ENCODE results near the gene COL5A1. TPM values are rescaled to one million over a fixed set of nuclear protein-coding genes. Genes with fewer than 3 reads are reported as not detected.

COL5A1 gene
- total and polyA plus RNA-seq, 2 donors (not counting 1 experiment from before 2014, with no cell fraction given) = 72.8 to 109 TPM

DNA sequence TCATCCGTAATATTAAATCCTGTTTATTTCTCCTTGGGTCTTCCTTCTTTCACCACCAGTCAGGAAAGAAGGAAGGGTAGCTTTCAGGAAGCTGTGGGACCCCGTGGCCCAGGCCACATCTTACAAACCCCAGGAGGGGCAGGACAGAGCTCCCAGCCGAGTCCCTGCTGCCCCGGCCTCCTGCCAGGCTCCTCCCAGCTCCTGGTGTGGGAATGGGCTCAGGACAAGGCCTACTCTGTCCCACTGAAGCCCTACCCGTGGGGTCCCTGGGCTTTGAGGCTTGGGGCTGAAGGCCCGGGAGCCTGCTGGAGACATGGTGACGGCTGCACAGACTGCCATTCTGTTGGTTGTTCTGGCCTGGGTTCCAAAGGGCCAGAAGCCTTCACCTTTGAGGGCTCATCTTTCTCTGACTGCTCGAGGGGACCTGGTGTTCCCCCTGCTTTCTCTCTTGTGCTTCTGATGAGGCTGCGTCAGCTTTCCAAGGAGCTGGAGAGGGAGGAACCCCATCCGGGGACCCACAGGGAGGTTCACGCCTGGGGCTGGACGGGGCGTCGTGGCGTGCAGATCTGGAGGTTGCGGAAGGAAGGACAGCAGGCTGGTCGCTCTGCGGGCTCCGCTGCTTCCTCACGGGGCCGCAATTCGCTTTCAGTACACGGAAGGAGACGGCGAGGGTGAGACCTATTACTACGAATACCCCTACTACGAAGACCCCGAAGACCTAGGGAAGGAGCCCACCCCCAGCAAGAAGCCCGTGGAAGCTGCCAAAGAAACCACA lies 86.6 kb downstream of the COL5A1 start:
- TF ChIP-seq EZH2 (IDR thresholded peaks at IDR 0.05; ENCODE audit: low read length, missing control alignments) = no peak
- TF ChIP-seq, protein P1, sequence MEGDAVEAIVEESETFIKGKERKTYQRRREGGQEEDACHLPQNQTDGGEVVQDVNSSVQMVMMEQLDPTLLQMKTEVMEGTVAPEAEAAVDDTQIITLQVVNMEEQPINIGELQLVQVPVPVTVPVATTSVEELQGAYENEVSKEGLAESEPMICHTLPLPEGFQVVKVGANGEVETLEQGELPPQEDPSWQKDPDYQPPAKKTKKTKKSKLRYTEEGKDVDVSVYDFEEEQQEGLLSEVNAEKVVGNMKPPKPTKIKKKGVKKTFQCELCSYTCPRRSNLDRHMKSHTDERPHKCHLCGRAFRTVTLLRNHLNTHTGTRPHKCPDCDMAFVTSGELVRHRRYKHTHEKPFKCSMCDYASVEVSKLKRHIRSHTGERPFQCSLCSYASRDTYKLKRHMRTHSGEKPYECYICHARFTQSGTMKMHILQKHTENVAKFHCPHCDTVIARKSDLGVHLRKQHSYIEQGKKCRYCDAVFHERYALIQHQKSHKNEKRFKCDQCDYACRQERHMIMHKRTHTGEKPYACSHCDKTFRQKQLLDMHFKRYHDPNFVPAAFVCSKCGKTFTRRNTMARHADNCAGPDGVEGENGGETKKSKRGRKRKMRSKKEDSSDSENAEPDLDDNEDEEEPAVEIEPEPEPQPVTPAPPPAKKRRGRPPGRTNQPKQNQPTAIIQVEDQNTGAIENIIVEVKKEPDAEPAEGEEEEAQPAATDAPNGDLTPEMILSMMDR (conservative IDR thresholded peaks at IDR 0.05 in 1 of 2, IDR thresholded peaks at IDR 0.05 in 1 of 2; ENCODE audit: low read depth in 1 of 2, low read length in 2 of 2) = no peak
- Histone ChIP-seq H3K9ac (ENCODE audit: insufficient read depth, low read length) (no peak overlapping the region), H3K4me2 (ENCODE audit: extremely low read depth, insufficient read depth, low read length) (no peak overlapping the region), H2AFZ (ENCODE audit: low read length) (no peak overlapping the region), H3K9me3 (ENCODE audit: control insufficient read depth, insufficient read depth, low read depth, low read length) (no peaks in the 10 kb centered on the region), H3K27ac (ENCODE audit: insufficient read depth, low read length) (no peak overlapping the region), H3K4me1 (ENCODE audit: control insufficient read depth, extremely low read depth, insufficient read depth, low read length) (peaks cover 4% of the 10 kb centered on the region), H4K20me1 (ENCODE audit: control insufficient read depth, extremely low read depth, insufficient read depth, low read length) (peaks cover 8% of the 10 kb centered on the region), H3K79me2 (ENCODE audit: control insufficient read depth, insufficient read depth, low read length) (peaks cover 13% of the 10 kb centered on the region), H3K4me3 (replicated peaks in 1 of 4; ENCODE audit: control extremely low read depth in 1 of 4, insufficient read depth in 1 of 4, low read depth in 3 of 4, low read length in 4 of 4) (no peak overlapping the region), H3K27me3 (ENCODE audit: control insufficient read depth, insufficient read depth, low read length) (no peaks in the 10 kb centered on the region), H3K36me3 (ENCODE audit: control insufficient read depth, insufficient read depth, low read length) (peaks cover 35% of the 10 kb centered on the region)
- no peak for DNase-seq (ENCODE audit: low read depth in 2 of 2)

DNA sequence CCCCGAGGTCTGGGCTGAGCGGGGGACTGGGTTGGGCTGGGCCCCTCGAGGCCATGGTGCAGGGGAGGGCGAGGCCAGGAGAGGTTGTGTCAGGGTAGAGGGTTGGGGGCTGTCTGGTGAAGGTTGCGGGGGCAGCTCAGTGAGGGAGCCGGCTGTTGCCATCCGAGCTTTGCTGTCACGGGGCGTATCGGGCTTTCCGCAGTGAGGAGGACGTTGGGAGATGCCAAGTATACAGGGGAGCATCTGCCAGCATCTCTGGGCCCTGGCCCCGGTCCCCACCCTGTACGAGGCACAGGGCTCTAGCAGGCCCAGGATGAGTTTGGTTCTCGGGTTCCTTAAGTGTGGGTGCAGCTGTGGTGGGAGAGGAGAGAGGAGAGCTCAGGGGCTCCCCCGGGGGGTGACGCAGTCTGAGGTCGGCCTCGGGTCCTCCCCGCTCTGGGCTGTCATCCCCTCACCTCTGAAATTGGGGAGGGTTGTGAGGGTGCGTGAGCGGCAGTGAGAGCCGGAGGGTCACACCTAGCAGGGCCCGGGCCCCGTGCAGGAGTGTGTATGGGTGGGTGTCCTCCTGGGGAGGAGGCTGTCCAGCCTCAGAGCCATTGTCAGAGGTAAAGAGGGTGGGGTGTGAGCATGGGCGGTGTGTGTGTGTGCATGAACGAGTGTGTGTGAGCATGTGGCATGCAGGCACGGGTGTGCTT lies 87.3 kb downstream of the COL5A1 start:
- TF ChIP-seq, protein P1 (conservative IDR thresholded peaks at IDR 0.05 in 1 of 2, IDR thresholded peaks at IDR 0.05 in 1 of 2; ENCODE audit: low read depth in 1 of 2, low read length in 2 of 2) = no peak
- no peak for TF ChIP-seq EZH2 (IDR thresholded peaks at IDR 0.05; ENCODE audit: low read length, missing control alignments)

DNA sequence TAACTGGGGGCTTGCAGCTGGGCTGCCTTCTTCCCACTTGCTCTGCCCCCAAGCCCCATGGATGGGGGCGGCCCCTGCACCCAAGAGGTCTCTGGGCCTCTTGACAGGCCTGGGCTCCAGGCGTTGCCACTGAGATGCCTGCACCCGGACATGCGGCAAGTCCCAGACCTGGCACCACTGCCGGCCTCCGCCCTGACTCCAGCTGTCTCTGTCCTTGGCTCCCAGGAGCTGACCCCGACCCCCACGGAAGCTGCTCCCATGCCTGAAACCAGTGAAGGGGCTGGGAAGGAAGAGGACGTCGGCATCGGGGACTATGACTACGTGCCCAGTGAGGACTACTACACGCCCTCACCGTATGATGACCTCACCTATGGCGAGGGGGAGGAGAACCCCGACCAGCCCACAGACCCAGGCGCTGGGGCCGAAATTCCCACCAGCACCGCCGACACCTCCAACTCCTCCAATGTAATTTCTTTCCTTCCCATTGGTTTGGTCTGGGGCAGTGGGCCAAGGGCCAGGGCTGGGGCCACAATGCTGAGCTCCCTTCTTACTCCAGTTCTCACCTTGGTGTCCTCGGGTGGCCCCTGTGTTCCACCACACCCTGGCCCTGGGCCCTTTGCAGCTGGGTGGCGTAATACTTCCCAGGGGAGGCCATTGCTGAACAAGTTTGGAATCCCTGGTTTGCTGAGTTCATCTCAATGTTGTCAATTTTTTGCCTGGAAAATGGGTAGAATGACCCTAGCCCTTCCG lies 88.6 kb downstream of the COL5A1 start:
- Histone ChIP-seq H4K20me1 (ENCODE audit: control insufficient read depth, extremely low read depth, insufficient read depth, low read length) (peaks cover 5% of the 10 kb centered on the region), H2AFZ (ENCODE audit: low read length) (no peak overlapping the region), H3K79me2 (ENCODE audit: control insufficient read depth, insufficient read depth, low read length) (peaks cover 9% of the 10 kb centered on the region), H3K36me3 (ENCODE audit: control insufficient read depth, insufficient read depth, low read length) (peaks cover 38% of the 10 kb centered on the region), H3K4me2 (ENCODE audit: extremely low read depth, insufficient read depth, low read length) (no peak overlapping the region), H3K9ac (ENCODE audit: insufficient read depth, low read length) (no peak overlapping the region), H3K9me3 (ENCODE audit: control insufficient read depth, insufficient read depth, low read depth, low read length) (no peaks in the 10 kb centered on the region), H3K4me3 (replicated peaks in 1 of 4; ENCODE audit: control extremely low read depth in 1 of 4, insufficient read depth in 1 of 4, low read depth in 3 of 4, low read length in 4 of 4) (no peak overlapping the region), H3K27me3 (ENCODE audit: control insufficient read depth, insufficient read depth, low read length) (no peaks in the 10 kb centered on the region), H3K27ac (ENCODE audit: insufficient read depth, low read length) (no peak overlapping the region), H3K4me1 (ENCODE audit: control insufficient read depth, extremely low read depth, insufficient read depth, low read length) (peaks cover 16% of the 10 kb centered on the region)
- peak in 1 of 2 donors; percentile 16 for DNase-seq (ENCODE audit: low read depth in 2 of 2)
- TF ChIP-seq, protein P1 (conservative IDR thresholded peaks at IDR 0.05 in 1 of 2, IDR thresholded peaks at IDR 0.05 in 1 of 2; ENCODE audit: low read depth in 1 of 2, low read length in 2 of 2) = no peak

More for the DNA sequence above, 87.3 kb downstream of the COL5A1 start:
- peaks cover 6% of the 10 kb centered on the region for H4K20me1 ChIP-seq (ENCODE audit: control insufficient read depth, extremely low read depth, insufficient read depth, low read length)
- H3K4me2 ChIP-seq (ENCODE audit: extremely low read depth, insufficient read depth, low read length) = no peak overlapping the region
- H3K36me3 ChIP-seq (ENCODE audit: control insufficient read depth, insufficient read depth, low read length) = peaks cover 38% of the 10 kb centered on the region
- no peak overlapping the region for H3K27ac ChIP-seq (ENCODE audit: insufficient read depth, low read length)
- peaks cover 13% of the 10 kb centered on the region for H3K79me2 ChIP-seq (ENCODE audit: control insufficient read depth, insufficient read depth, low read length)
- H3K4me3 ChIP-seq (replicated peaks in 1 of 4; ENCODE audit: control extremely low read depth in 1 of 4, insufficient read depth in 1 of 4, low read depth in 3 of 4, low read length in 4 of 4) = no peak overlapping the region
- H2AFZ ChIP-seq (ENCODE audit: low read length) = no peak overlapping the region
- no peaks in the 10 kb centered on the region for H3K27me3 ChIP-seq (ENCODE audit: control insufficient read depth, insufficient read depth, low read length)
- H3K4me1 ChIP-seq (ENCODE audit: control insufficient read depth, extremely low read depth, insufficient read depth, low read length) = peaks cover 11% of the 10 kb centered on the region
- no peaks in the 10 kb centered on the region for H3K9me3 ChIP-seq (ENCODE audit: control insufficient read depth, insufficient read depth, low read depth, low read length)
- no peak overlapping the region for H3K9ac ChIP-seq (ENCODE audit: insufficient read depth, low read length)
- no peak for DNase-seq (ENCODE audit: low read depth in 2 of 2)

All from fibroblast of lung (primary cell).